ENCODE measurements around the gene TMEM87A.
A peak's percentile ranks its signal among the peaks of the same experiment; 100 is the strongest.

TMEM87A gene

GRCh38 chr15:42202653-42203052, 70.6 kb downstream of the TMEM87A start:
- DNase-seq (ENCODE audit: low read depth): no peak

- DNase-seq (ENCODE audit: low read depth): no peak
Observed at GRCh38 chr15:42201801-42202200, 71.4 kb downstream of the TMEM87A start.

- DNase-seq (ENCODE audit: low read depth): no peak
Observed at GRCh38 chr15:42199126-42199525, 74.1 kb downstream of the TMEM87A start.

- DNase-seq (ENCODE audit: low read depth): no peak
Observed at GRCh38 chr15:42198516-42198915, 74.7 kb downstream of the TMEM87A start.

GRCh38 chr15:42194513-42194912, 78.7 kb downstream of the TMEM87A start:
- DNase-seq (ENCODE audit: low read depth): no peak

- no peak for DNase-seq (ENCODE audit: low read depth)
Observed at GRCh38 chr15:42193383-42193782, 79.8 kb downstream of the TMEM87A start.

GRCh38 chr15:42191610-42192346, 81.5 kb downstream of the TMEM87A start:
- DNase-seq (ENCODE audit: low read depth): no peak

GRCh38 chr15:42190370-42190769, 82.9 kb downstream of the TMEM87A start:
- no peak for DNase-seq (ENCODE audit: low read depth)

GRCh38 chr15:42185801-42186200, 87.4 kb downstream of the TMEM87A start:
- no peak for DNase-seq (ENCODE audit: low read depth)

- no peak for DNase-seq (ENCODE audit: low read depth)
Observed at GRCh38 chr15:42184736-42185135, 88.5 kb downstream of the TMEM87A start.

GRCh38 chr15:42184296-42184695, 88.9 kb downstream of the TMEM87A start:
- DNase-seq (ENCODE audit: low read depth): no peak

- DNase-seq (ENCODE audit: low read depth): no peak
Observed at GRCh38 chr15:42182961-42183360, 90.3 kb downstream of the TMEM87A start.

- DNase-seq (ENCODE audit: low read depth): no peak
Observed at GRCh38 chr15:42182328-42182886, 90.8 kb downstream of the TMEM87A start.

GRCh38 chr15:42178056-42178455, 95.2 kb downstream of the TMEM87A start:
- no peak for DNase-seq (ENCODE audit: low read depth)

- no peak for DNase-seq (ENCODE audit: low read depth)
Observed at GRCh38 chr15:42175671-42176070, 97.6 kb downstream of the TMEM87A start.

GRCh38 chr15:42172475-42172874, 100.8 kb downstream of the TMEM87A start:
- no peak for DNase-seq (ENCODE audit: low read depth)

GRCh38 chr15:42171795-42172194, 101.4 kb downstream of the TMEM87A start:
- DNase-seq (ENCODE audit: low read depth): no peak

GRCh38 chr15:42171122-42171521, 102.1 kb downstream of the TMEM87A start:
- no peak for DNase-seq (ENCODE audit: low read depth)

- DNase-seq (ENCODE audit: low read depth): no peak
Observed at GRCh38 chr15:42166225-42166940, 106.8 kb downstream of the TMEM87A start.

- DNase-seq (ENCODE audit: low read depth): peak; percentile 33
Observed at GRCh38 chr15:42165106-42165505, 108.1 kb downstream of the TMEM87A start.

GRCh38 chr15:42163947-42164550, 109.2 kb downstream of the TMEM87A start:
- DNase-seq (ENCODE audit: low read depth): no peak

- DNase-seq (ENCODE audit: low read depth): no peak
Observed at GRCh38 chr15:42163291-42163690, 109.9 kb downstream of the TMEM87A start.

Data from HS-5 (cell line).